ENCODE results near the gene PHTF2.
"Not testable (repeated sequence)": the region's sequence is repeated elsewhere in the genome, so short reads cannot be mapped to it uniquely, and the experiment has no call there.

PHTF2 gene

GRCh38 chr7:77985232-77985973 lies 186.8 kb downstream of the PHTF2 start:
- Histone ChIP-seq H3K9me3 (ENCODE audit: control insufficient read depth, low read length) (no peaks in the 10 kb centered on the region), H3K36me3 (ENCODE audit: control insufficient read depth, insufficient read depth, low read length) (no peaks in the 10 kb centered on the region), H3K4me1 (ENCODE audit: control insufficient read depth, insufficient read depth, low read length, poor library complexity, severe bottlenecking) (no peaks in the 10 kb centered on the region), H3K27ac (ENCODE audit: low read depth, low read length, severe bottlenecking) (no peak overlapping the region), H3K4me3 (ENCODE audit: extremely low read depth, insufficient read depth, low read length, poor library complexity, severe bottlenecking) (no peak overlapping the region)
- 94 to 97% methylated on average over 9 to 12 of the region's 12 CpGs for WGBS, 2 experiments (ENCODE audit: insufficient coverage in 2 of 2)

GRCh38 chr7:77985974-77986339 lies 187.4 kb downstream of the PHTF2 start:
- Histone ChIP-seq H3K9me3 (ENCODE audit: control insufficient read depth, low read length) (no peaks in the 10 kb centered on the region), H3K4me1 (ENCODE audit: control insufficient read depth, insufficient read depth, low read length, poor library complexity, severe bottlenecking) (no peaks in the 10 kb centered on the region), H3K4me3 (ENCODE audit: extremely low read depth, insufficient read depth, low read length, poor library complexity, severe bottlenecking) (no peak overlapping the region), H3K36me3 (ENCODE audit: control insufficient read depth, insufficient read depth, low read length) (no peaks in the 10 kb centered on the region), H3K27ac (ENCODE audit: low read depth, low read length, severe bottlenecking) (no peak overlapping the region)
- 84 to 90% methylated on average over 1 to 2 of the region's 3 CpGs for WGBS, 2 experiments (ENCODE audit: insufficient coverage in 2 of 2)

DNA sequence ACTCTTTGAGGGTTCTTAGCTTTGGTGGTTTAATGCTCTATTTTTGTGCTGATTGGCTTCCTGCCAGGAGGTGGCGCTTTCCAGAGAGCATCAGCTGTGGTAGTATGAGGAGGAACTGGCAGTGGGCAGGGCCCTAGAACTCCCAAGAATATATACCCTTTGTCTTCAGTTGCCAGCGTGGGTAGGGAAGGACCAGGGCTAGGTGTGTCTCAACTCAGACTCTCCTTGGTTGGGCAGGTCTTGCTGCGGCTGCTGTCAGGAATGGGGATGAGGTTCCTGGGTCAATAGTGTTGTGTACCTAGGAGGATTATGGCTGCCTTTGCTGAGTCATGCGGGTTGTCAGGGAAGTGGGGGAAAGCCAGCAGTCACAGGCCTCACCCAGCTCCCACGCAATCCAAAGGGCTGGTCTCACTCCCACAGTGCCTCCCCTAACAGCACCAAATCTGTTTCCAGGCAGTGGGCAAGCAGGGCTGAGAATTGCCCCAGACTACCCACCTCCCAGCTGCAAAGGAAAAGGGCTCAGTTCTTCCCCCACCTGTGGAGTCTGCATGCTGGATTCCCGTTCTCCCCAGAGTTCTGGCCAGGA lies 191.5 kb downstream of the PHTF2 start:
- H3K27ac ChIP-seq (ENCODE audit: low read depth, low read length, severe bottlenecking): no peak overlapping the region
- 89 to 91% methylated on average over 3 to 5 of the region's 6 CpGs for WGBS, 2 experiments (ENCODE audit: insufficient coverage in 2 of 2)
- H3K9me3 ChIP-seq (ENCODE audit: control insufficient read depth, low read length): no peaks in the 10 kb centered on the region
- H3K4me1 ChIP-seq (ENCODE audit: control insufficient read depth, insufficient read depth, low read length, poor library complexity, severe bottlenecking): no peaks in the 10 kb centered on the region
- no peaks in the 10 kb centered on the region for H3K36me3 ChIP-seq (ENCODE audit: control insufficient read depth, insufficient read depth, low read length)
- H3K4me3 ChIP-seq (ENCODE audit: extremely low read depth, insufficient read depth, low read length, poor library complexity, severe bottlenecking): no peak overlapping the region

DNA sequence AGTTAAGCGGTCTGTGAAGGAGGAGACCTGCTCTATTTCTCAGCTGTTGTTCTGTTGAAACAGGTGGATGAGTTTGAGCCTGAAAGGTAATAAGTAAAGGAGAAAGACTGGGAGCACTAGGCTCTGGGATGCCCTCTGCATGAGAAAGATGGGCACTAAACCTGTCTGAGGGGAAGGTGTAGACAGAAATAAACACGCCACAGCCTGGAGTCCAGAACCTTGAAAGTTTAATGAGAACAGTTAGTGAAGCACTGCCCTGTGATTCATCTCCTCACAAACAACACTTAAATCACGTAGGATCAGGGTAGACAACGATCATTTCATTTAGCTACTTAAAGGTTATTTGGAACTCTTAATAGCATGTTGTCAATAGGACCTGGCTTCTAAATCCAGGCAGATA lies 193.1 kb downstream of the PHTF2 start:
- WGBS, 2 experiments (ENCODE audit: insufficient coverage in 2 of 2): 96 to 100% methylated on average over 2 to 3 of the region's 4 CpGs
- H3K4me1 ChIP-seq (ENCODE audit: control insufficient read depth, insufficient read depth, low read length, poor library complexity, severe bottlenecking): no peaks in the 10 kb centered on the region

DNA sequence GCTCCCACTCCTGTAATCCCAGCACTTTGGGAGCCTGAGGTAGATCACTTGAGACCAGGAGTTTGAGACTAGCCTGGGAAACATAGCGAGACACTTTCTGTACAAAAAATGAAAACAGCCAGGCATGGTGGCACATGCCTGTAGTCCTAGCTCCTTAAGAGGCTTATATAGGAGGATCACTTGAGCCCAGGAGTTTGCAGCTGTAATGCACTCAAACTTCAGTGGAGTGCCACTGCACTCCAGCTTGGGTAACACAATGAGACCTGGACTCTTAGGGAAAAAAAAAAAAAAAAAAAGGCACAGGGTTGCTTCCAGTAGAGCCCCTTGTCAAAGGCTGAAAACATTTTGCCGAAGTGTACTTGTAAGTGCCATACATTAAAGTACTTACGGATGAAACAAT lies 195.3 kb downstream of the PHTF2 start:
- Histone ChIP-seq H3K4me3 (ENCODE audit: extremely low read depth, insufficient read depth, low read length, poor library complexity, severe bottlenecking) (no peak overlapping the region), H3K27ac (ENCODE audit: low read depth, low read length, severe bottlenecking) (no peak overlapping the region)
- 75 to 100% methylated on average over 1 to 3 of the region's 3 CpGs for WGBS, 2 experiments (ENCODE audit: insufficient coverage in 2 of 2)

More for the DNA sequence above, 193.1 kb downstream of the PHTF2 start:
- Histone ChIP-seq H3K9me3 (ENCODE audit: control insufficient read depth, low read length) (no peaks in the 10 kb centered on the region), H3K4me3 (ENCODE audit: extremely low read depth, insufficient read depth, low read length, poor library complexity, severe bottlenecking) (no peak overlapping the region), H3K27ac (ENCODE audit: low read depth, low read length, severe bottlenecking) (no peak overlapping the region), H3K36me3 (ENCODE audit: control insufficient read depth, insufficient read depth, low read length) (no peaks in the 10 kb centered on the region)

GRCh38 chr7:77995717-77996116 lies 197.1 kb downstream of the PHTF2 start:
- no peaks in the 10 kb centered on the region for H3K9me3 ChIP-seq (ENCODE audit: control insufficient read depth, low read length)
- 56 to 60% methylated on average over 2 to 4 of the region's 6 CpGs for WGBS, 2 experiments (ENCODE audit: insufficient coverage in 2 of 2)

More for the DNA sequence above, 195.3 kb downstream of the PHTF2 start:
- Histone ChIP-seq H3K4me1 (ENCODE audit: control insufficient read depth, insufficient read depth, low read length, poor library complexity, severe bottlenecking) (no peaks in the 10 kb centered on the region), H3K36me3 (ENCODE audit: control insufficient read depth, insufficient read depth, low read length) (no peaks in the 10 kb centered on the region), H3K9me3 (ENCODE audit: control insufficient read depth, low read length) (no peaks in the 10 kb centered on the region)

GRCh38 chr7:77999168-77999567 lies 200.6 kb downstream of the PHTF2 start:
- not testable (repeated sequence) for H3K9me3 ChIP-seq (ENCODE audit: control insufficient read depth, low read length); H3K27ac ChIP-seq (ENCODE audit: low read depth, low read length, severe bottlenecking); H3K36me3 ChIP-seq (ENCODE audit: control insufficient read depth, insufficient read depth, low read length); H3K4me3 ChIP-seq (ENCODE audit: extremely low read depth, insufficient read depth, low read length, poor library complexity, severe bottlenecking); H3K4me1 ChIP-seq (ENCODE audit: control insufficient read depth, insufficient read depth, low read length, poor library complexity, severe bottlenecking)
- 44 to 100% methylated on average over 1 to 2 of the region's 3 CpGs for WGBS, 2 experiments (ENCODE audit: insufficient coverage in 2 of 2)

More at GRCh38 chr7:77995717-77996116, 197.1 kb downstream of the PHTF2 start:
- Histone ChIP-seq H3K36me3 (ENCODE audit: control insufficient read depth, insufficient read depth, low read length) (no peaks in the 10 kb centered on the region), H3K4me1 (ENCODE audit: control insufficient read depth, insufficient read depth, low read length, poor library complexity, severe bottlenecking) (no peaks in the 10 kb centered on the region), H3K4me3 (ENCODE audit: extremely low read depth, insufficient read depth, low read length, poor library complexity, severe bottlenecking) (no peak overlapping the region), H3K27ac (ENCODE audit: low read depth, low read length, severe bottlenecking) (no peak overlapping the region)

DNA sequence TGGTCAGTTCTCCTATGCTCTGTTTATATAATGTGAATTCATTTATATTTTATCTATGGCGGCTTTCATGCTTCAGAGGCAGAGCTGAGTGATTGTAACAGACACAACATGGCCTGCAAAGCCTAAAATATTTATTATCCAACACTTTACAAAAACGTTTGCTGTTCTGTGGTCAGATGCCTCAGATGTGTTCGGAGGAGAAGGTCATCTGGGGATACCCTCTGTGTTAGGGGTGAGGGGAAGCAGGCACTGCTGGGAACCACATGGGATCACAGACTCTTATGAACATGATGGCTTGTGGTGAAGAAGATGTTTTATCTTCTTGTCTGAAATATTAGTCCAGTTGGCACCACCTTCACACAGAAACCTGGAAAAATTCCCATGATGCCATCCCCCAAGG lies 203.4 kb downstream of the PHTF2 start:
- no peak overlapping the region for H3K27ac ChIP-seq (ENCODE audit: low read depth, low read length, severe bottlenecking)
- H3K36me3 ChIP-seq (ENCODE audit: control insufficient read depth, insufficient read depth, low read length): no peaks in the 10 kb centered on the region
- H3K4me3 ChIP-seq (ENCODE audit: extremely low read depth, insufficient read depth, low read length, poor library complexity, severe bottlenecking): no peak overlapping the region
- 100% methylated on average over 1 to 2 of the region's 3 CpGs for WGBS, 2 experiments (ENCODE audit: insufficient coverage in 2 of 2)
- no peaks in the 10 kb centered on the region for H3K4me1 ChIP-seq (ENCODE audit: control insufficient read depth, insufficient read depth, low read length, poor library complexity, severe bottlenecking)
- no peaks in the 10 kb centered on the region for H3K9me3 ChIP-seq (ENCODE audit: control insufficient read depth, low read length)

DNA sequence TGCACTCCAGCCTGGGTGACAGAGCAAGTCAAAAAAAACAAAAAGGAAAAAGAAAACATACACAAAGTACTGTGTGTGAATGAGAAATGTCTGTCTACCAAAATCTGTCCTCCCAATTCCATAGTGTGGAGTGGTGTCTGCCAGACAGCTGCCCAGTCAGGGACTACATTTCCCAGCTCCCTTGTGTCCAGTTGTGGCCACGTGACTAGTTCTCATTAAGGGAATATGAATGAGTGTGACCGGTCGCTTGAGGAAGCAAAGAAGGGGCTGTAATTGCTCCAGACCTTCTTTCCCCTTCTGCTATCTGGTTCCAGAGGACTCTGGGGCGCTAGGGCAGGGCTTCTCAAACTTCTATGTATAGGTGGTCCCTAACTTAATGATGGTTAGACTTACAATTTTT lies 204.1 kb downstream of the PHTF2 start:
- WGBS, 2 experiments (ENCODE audit: insufficient coverage in 2 of 2): 80% methylated on average over 1 of the region's 4 CpGs; no CpG with 5 or more reads in 1 of the 2 experiments
- no peak overlapping the region for H3K4me3 ChIP-seq (ENCODE audit: extremely low read depth, insufficient read depth, low read length, poor library complexity, severe bottlenecking)
- no peaks in the 10 kb centered on the region for H3K36me3 ChIP-seq (ENCODE audit: control insufficient read depth, insufficient read depth, low read length)
- no peaks in the 10 kb centered on the region for H3K4me1 ChIP-seq (ENCODE audit: control insufficient read depth, insufficient read depth, low read length, poor library complexity, severe bottlenecking)
- H3K27ac ChIP-seq (ENCODE audit: low read depth, low read length, severe bottlenecking): no peak overlapping the region
- H3K9me3 ChIP-seq (ENCODE audit: control insufficient read depth, low read length): no peaks in the 10 kb centered on the region

GRCh38 chr7:78006063-78006755 lies 207.6 kb downstream of the PHTF2 start:
- H3K27ac ChIP-seq (ENCODE audit: low read depth, low read length, severe bottlenecking): no peak overlapping the region
- H3K9me3 ChIP-seq (ENCODE audit: control insufficient read depth, low read length): no peaks in the 10 kb centered on the region
- H3K4me1 ChIP-seq (ENCODE audit: control insufficient read depth, insufficient read depth, low read length, poor library complexity, severe bottlenecking): no peaks in the 10 kb centered on the region
- no peaks in the 10 kb centered on the region for H3K36me3 ChIP-seq (ENCODE audit: control insufficient read depth, insufficient read depth, low read length)
- no peak overlapping the region for H3K4me3 ChIP-seq (ENCODE audit: extremely low read depth, insufficient read depth, low read length, poor library complexity, severe bottlenecking)
- 74 to 89% methylated on average over 4 to 7 of the region's 10 CpGs for whole genome bisulfite sequencing, 2 experiments (ENCODE audit: insufficient coverage in 2 of 2)
